HUES48 (cell line): ENCODE results near the gene ZPLD1.

Experiments used
- H3K27ac ChIP-seq: one replicate; pipeline ENCODE4 v1.7.0; 2013; ENCODE audit warnings: low read depth, low read length, inconsistent platforms
- H3K27me3 ChIP-seq: 2 replicates; pipeline ENCODE4 v1.6.1; 2013; ENCODE audit warnings: mild to moderate bottlenecking, low read length; ENCODE audit not compliant: control insufficient read depth, insufficient read depth
- H3K36me3 ChIP-seq: 2 replicates; pipeline ENCODE4 v1.6.1; 2013; ENCODE audit warnings: low read length; ENCODE audit not compliant: control insufficient read depth, insufficient read depth
- H3K4me1 ChIP-seq: 2 replicates; pipeline ENCODE4 v1.6.1; 2013; ENCODE audit warnings: mild to moderate bottlenecking, low read length; ENCODE audit not compliant: control insufficient read depth, insufficient read depth
- H3K4me3 ChIP-seq: 2 replicates; pipeline ENCODE4 v1.5.1; 2013; ENCODE audit warnings: mild to moderate bottlenecking, low read depth, low read length
- H3K9ac ChIP-seq: 2 replicates; pipeline ENCODE4 v1.6.1; 2013; ENCODE audit warnings: mild to moderate bottlenecking, low read depth, low read length, moderate library complexity
- H3K9me3 ChIP-seq: 2 replicates; pipeline ENCODE4 v1.6.1; 2013; ENCODE audit warnings: low read length; ENCODE audit not compliant: control insufficient read depth, insufficient read depth

Gene ZPLD1

DNA sequence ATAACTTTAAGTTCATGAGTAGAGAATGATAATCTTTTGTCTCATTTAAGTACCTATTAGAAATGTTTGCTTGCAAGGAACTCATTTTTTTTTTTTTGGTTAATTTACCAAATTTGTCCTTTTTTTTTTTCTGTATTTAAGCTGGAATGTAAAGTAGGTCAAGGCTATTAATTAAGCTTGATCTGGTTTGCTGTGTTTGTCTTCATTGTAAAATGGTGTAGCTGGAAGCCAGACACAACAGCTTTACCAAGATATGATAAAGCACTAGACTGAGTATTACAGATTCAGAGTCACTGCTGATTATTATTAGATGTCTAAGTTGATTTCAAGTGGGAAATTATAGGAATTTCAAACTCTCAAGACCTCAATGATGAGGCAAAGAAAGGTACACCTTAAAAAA lies 15.0 kb upstream of the ZPLD1 start:
- Histone ChIP-seq H3K9ac (no peak overlapping the region), H3K4me1 (no peaks in the 10 kb centered on the region), H3K27ac (no peak overlapping the region), H3K9me3 (no peaks in the 10 kb centered on the region), H3K36me3 (no peaks in the 10 kb centered on the region), H3K27me3 (no peaks in the 10 kb centered on the region), H3K4me3 (no peak overlapping the region)

DNA sequence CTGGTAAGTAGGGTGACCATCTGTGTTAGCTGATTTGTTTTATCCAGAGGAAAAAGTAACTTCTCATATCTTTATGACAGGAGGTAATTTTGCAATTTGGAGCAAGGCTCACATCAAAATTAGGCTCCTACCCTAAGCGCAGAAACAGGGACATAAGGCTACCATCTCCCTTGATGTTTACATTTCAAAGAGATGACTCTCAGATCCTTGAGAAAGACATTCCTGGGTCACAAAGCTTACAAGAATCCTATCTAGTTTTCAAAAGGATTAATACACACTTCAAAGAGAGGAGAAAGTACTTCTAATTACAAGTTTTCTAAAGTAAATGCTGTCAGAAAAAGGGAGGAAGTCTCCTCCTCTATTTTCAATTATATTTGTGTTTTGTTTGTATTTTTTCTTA lies 7.0 kb downstream of the ZPLD1 start:
- Histone ChIP-seq H3K4me3 (no peak overlapping the region), H3K27me3 (peaks cover 36% of the 10 kb centered on the region), H3K9ac (no peak overlapping the region)

DNA sequence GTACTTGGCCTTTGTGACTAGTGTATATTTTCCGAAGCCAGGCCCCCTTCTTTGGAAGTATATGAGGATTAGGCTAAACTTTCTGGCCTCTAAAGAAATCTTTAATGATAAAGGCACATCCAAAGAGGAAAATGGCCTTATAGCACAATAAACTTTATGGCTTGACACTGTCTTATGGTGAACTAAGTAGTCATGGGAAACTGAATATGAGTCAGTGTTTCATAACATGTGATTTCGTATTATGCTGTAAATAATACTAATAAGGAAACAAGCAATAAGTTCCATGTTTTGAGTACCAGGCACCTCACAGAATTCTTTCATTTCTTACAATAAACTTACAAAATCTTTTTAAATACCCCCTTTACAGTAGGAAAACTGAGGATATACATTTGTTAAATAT lies 8.2 kb downstream of the ZPLD1 start:
- Histone ChIP-seq H3K9ac (no peak overlapping the region), H3K36me3 (no peaks in the 10 kb centered on the region), H3K27ac (no peak overlapping the region), H3K27me3 (peaks cover 36% of the 10 kb centered on the region), H3K4me3 (no peak overlapping the region), H3K4me1 (peaks cover 4% of the 10 kb centered on the region; the same call in 1 of the 2 replicates), H3K9me3 (no peaks in the 10 kb centered on the region)

More for the DNA sequence above, 7.0 kb downstream of the ZPLD1 start:
- peaks cover 4% of the 10 kb centered on the region; the same call in 1 of the 2 replicates for H3K4me1 ChIP-seq
- H3K27ac ChIP-seq, result no peak overlapping the region
- H3K36me3 ChIP-seq, result no peaks in the 10 kb centered on the region
- H3K9me3 ChIP-seq, result no peaks in the 10 kb centered on the region

DNA sequence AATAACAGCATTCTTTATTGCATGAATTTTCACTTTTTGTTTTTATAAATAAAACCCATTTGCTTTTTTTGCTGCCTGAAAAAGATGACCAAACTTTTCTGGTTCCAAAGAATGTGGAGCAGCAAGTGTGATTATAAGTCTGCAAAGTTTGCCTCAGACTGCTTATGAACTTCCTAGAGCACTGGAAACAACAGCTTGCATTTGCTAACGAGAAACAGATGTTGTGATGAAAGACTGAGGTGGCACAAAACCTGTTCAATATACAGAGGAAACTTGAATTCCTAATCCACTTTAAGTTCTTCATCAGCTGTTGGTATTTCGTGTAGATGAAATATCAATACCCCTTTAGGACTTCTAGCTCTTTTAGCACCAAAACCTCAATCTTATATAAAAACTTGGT lies 9.3 kb downstream of the ZPLD1 start:
- Histone ChIP-seq H3K27me3 (peaks cover 36% of the 10 kb centered on the region), H3K36me3 (no peaks in the 10 kb centered on the region), H3K4me1 (peaks cover 4% of the 10 kb centered on the region; the same call in 1 of the 2 replicates), H3K27ac (no peak overlapping the region), H3K9ac (no peak overlapping the region), H3K4me3 (no peak overlapping the region), H3K9me3 (no peaks in the 10 kb centered on the region)

DNA sequence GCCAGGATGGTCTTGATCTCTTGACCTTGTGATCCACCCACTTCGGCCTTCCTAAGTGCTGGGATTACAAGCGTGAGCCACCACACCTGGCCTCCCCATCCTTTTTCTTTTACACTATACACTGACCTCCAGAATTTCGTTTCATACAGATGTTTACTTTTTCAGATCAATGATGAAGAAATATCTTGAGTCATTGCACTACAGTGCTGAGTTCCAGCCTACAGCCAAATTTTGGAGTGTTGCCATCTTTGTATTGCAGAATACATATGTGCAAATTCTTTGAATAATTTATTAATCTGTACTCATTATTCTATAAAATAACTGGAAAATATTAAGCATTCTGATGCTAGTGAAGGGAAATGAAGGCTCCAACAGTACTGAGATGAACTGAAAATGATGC lies 12.5 kb downstream of the ZPLD1 start:
- H3K4me1 ChIP-seq, result peaks cover 4% of the 10 kb centered on the region; the same call in 1 of the 2 replicates
- peaks cover 13% of the 10 kb centered on the region; the same call in 1 of the 2 replicates for H3K27me3 ChIP-seq
- no peaks in the 10 kb centered on the region for H3K9me3 ChIP-seq
- H3K36me3 ChIP-seq, result no peaks in the 10 kb centered on the region
- no peak overlapping the region for H3K27ac ChIP-seq
- no peak overlapping the region for H3K9ac ChIP-seq
- no peak overlapping the region for H3K4me3 ChIP-seq

DNA sequence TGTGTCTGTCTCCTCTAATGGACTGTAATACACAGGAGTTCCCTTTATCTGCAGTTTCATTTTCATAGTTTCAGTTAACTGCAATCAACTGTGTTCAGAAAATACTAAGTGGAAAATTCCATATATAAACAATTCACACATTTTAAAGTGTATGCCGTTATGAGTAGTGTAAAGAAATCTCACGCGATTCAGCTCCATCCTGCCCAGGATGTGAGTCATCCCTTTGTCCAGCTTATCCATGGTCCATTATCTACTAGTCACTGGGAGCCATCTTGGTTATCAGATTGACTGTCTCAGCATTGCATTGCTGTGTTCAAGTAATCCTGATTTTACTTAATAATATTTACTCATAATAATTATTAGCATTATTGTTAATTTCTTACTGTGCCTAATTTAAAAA lies 14.5 kb downstream of the ZPLD1 start:
- Histone ChIP-seq H3K4me3 (no peak overlapping the region), H3K27me3 (no peaks in the 10 kb centered on the region; the same call in 1 of the 2 replicates), H3K4me1 (no peaks in the 10 kb centered on the region), H3K27ac (no peak overlapping the region), H3K36me3 (no peaks in the 10 kb centered on the region), H3K9me3 (no peaks in the 10 kb centered on the region), H3K9ac (no peak overlapping the region)

DNA sequence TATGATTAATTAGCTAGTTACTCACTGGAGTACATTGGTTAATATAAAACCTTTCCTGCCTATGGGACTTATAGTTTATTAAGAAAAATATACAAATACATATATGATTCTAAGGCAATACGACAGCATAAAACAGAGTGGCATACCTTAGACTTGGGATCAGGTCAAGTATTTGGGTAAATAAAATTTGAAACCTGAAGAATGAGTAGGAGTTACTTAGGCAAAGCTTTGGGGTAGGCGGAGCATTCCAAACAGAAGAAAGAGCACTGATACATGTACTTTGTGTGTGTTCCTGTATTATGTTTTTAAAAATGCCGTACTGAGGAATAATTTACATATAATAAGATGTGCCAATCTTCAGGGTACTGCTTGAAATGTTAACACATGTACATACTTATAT lies 15.1 kb downstream of the ZPLD1 start:
- no peaks in the 10 kb centered on the region for H3K36me3 ChIP-seq
- no peak overlapping the region for H3K9ac ChIP-seq
- H3K27me3 ChIP-seq, result no peaks in the 10 kb centered on the region
- no peaks in the 10 kb centered on the region for H3K9me3 ChIP-seq
- no peak overlapping the region for H3K27ac ChIP-seq
- H3K4me3 ChIP-seq, result no peak overlapping the region
- no peaks in the 10 kb centered on the region for H3K4me1 ChIP-seq

DNA sequence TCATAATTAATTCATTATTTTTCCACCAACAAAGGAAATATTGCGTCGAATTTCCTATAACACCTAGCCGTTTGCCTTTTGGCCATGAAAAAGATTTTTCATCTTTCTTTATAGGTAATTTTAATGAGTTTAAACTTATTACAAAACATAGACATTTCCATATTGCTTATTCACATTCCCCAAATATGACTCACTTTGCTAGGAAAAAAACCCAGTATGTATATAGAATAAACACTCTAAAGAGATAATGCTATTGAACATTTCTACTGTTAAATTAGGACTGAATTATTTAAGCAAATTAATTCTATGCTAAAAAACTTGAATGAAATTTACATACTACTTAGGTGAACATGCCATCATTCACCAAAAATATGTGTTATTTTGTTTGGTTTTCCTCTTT lies 16.2 kb downstream of the ZPLD1 start:
- Histone ChIP-seq H3K27me3 (no peaks in the 10 kb centered on the region), H3K4me3 (no peak overlapping the region), H3K27ac (no peak overlapping the region), H3K9ac (no peak overlapping the region), H3K4me1 (no peaks in the 10 kb centered on the region), H3K36me3 (no peaks in the 10 kb centered on the region), H3K9me3 (no peaks in the 10 kb centered on the region)

DNA sequence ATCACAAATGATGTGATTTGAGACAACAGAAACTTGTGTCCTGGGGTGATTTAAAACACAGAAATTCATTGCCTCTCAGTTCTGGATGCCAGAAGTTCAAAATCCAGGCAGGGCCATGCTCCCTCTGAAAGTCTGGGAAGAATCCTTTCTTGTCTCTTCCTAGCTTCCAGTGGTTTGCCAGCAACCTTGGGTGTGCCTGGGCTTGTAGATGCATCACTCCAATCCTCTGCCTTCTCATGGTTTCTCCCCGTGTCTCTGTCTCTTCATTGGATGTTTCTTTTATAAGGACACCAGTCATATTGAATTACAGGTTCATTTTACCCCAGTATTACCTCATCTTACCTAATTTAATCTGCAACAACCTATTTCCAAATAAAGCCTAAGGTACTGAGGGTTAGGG lies 16.7 kb downstream of the ZPLD1 start:
- H3K27ac ChIP-seq, result no peak overlapping the region
- H3K9ac ChIP-seq, result no peak overlapping the region
- no peak overlapping the region for H3K4me3 ChIP-seq
- no peaks in the 10 kb centered on the region for H3K27me3 ChIP-seq
- no peaks in the 10 kb centered on the region for H3K4me1 ChIP-seq
- H3K36me3 ChIP-seq, result no peaks in the 10 kb centered on the region
- H3K9me3 ChIP-seq, result no peaks in the 10 kb centered on the region

DNA sequence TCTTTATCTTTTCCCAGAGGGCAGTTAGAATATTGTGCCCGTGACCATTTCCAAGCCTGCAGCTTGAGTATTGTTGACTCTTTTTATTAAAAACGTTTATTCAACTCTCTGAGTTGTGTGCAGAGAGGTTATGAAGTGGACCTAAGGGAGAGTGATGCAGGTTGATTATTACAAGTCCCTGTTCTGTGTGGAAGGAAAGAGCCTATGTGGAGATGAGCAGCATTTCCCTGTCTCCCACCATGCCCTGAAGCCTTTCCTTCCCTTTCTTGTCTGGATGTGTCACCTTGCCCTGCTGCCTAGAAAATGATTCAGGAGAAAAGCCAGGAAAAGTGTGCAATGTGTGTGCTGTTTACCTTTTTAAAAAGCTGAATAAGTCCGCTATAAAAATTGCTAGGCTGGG lies 19.4 kb downstream of the ZPLD1 start:
- Histone ChIP-seq H3K4me3 (no peak overlapping the region), H3K4me1 (no peaks in the 10 kb centered on the region), H3K27me3 (no peaks in the 10 kb centered on the region)

DNA sequence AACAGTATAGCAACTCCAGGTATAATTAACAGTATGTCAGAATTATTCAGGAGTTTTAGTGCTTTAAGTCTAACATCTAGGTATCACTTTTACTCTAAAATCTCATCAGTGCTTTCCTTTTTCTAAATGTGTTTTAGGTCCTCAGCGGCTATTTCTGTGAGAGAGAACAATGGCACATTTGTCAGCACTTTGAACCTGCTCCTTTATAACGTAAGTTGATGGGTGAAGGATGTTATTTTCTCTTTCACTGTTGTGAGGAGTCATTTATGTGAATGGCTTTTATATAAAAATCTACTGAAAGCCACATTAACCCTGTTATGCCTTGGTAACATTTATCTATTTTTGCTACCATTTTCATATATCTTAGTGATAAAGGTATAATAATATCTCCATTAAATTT lies 22.8 kb downstream of the ZPLD1 start:
- H3K9ac ChIP-seq, result no peak overlapping the region
- H3K27ac ChIP-seq, result no peak overlapping the region
- H3K9me3 ChIP-seq, result no peaks in the 10 kb centered on the region
- no peak overlapping the region for H3K4me3 ChIP-seq
- no peaks in the 10 kb centered on the region for H3K36me3 ChIP-seq
- no peaks in the 10 kb centered on the region for H3K4me1 ChIP-seq
- H3K27me3 ChIP-seq, result no peaks in the 10 kb centered on the region

More for the DNA sequence above, 19.4 kb downstream of the ZPLD1 start:
- Histone ChIP-seq H3K9me3 (no peaks in the 10 kb centered on the region), H3K27ac (no peak overlapping the region), H3K9ac (no peak overlapping the region), H3K36me3 (no peaks in the 10 kb centered on the region)

DNA sequence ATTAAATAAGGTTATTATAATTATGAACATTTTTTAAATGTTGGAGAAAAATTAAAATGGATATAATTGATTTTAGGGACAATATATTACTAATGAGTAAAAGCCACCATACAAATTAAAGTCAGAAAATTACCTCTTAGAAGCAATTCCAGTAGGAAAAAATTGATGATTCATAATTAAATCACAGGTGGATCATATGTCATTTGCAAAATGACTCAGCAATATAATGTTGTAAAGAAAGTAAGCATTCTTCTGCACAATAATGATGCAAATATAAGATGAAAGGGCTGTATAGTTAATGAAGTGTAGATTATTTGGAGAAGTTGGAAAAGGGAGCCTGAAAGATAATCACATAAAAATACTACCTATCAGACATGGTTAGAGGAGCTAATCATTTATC lies 25.8 kb downstream of the ZPLD1 start:
- no peak overlapping the region for H3K9ac ChIP-seq
- no peak overlapping the region for H3K4me3 ChIP-seq
- no peak overlapping the region for H3K27ac ChIP-seq
- H3K27me3 ChIP-seq, result no peaks in the 10 kb centered on the region
- no peaks in the 10 kb centered on the region for H3K36me3 ChIP-seq
- H3K9me3 ChIP-seq, result no peaks in the 10 kb centered on the region
- no peaks in the 10 kb centered on the region for H3K4me1 ChIP-seq
